GM21786 (cell line): ENCODE measurements around the gene PRPF6.
A peak's percentile ranks its signal among the peaks of the same experiment; 100 is the strongest.

Experiments used
- ATAC-seq: cut with Tn5 transposase; IDR thresholded peaks from one replicate; pipeline ENCODE4 v1.9.1; 2021; ENCODE audit not compliant: unreplicated experiment

The PRPF6 gene

GRCh38 chr20:63980806-63981728 is at the start of gene PRPF6:
PRPF6 (plus strand) TSS chr20:63981132; CDS start chr20:63981246, 114 bp downstream.
- peak; percentile 47 for ATAC-seq

DNA sequence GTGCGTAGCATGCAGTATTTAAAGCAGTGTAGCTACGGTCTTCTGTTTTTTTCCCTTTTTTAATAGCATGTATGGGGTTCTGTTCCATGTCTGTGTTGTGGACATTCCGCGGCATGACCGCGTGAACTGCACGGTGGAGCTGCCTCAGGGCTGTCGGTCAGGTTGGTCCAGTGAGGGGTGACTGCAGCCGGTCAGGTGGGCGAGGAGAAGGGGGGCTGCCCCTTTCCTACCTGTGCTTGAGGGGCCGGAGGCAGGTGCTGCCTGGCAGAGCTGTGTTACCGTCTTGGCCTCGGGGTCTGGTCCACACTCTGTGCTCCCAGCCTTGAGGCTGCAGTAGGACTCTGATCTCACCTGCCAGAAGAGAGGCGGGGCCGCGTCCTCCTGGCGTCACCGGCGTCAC is 49.2 kb upstream of the PRPF6 start:
- no peak for ATAC-seq

DNA sequence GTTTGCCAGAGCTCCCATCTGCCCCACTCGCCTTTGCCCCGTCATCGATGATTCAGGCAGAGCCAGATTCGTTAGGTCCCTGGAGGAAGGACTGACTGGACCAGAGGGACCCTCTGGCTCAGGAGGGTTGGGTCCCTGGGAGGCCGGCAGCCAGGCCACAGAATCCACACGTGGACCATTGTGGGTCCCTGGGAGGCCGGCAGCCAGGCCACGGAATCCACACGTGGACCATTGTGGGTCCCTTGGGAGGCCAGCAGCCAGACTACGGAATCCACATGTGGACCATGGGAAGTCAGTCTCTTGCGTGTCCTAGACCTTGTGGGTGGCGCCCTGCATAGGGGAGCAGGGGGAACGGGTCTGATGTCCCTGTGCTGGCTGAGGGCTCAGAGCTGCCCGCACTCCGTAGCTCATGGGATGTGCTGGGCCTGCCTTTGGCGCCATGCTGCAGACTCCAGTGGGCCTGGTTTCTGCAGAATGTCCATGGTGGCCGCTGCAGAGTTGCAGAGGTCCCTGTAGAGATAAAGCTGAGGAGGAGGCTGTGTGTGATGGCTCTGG is 48.2 kb upstream of the PRPF6 start:
- ATAC-seq: no peak

- no peak for ATAC-seq
Observed at GRCh38 chr20:63933646-63934045, 47.3 kb upstream of the PRPF6 start.

DNA sequence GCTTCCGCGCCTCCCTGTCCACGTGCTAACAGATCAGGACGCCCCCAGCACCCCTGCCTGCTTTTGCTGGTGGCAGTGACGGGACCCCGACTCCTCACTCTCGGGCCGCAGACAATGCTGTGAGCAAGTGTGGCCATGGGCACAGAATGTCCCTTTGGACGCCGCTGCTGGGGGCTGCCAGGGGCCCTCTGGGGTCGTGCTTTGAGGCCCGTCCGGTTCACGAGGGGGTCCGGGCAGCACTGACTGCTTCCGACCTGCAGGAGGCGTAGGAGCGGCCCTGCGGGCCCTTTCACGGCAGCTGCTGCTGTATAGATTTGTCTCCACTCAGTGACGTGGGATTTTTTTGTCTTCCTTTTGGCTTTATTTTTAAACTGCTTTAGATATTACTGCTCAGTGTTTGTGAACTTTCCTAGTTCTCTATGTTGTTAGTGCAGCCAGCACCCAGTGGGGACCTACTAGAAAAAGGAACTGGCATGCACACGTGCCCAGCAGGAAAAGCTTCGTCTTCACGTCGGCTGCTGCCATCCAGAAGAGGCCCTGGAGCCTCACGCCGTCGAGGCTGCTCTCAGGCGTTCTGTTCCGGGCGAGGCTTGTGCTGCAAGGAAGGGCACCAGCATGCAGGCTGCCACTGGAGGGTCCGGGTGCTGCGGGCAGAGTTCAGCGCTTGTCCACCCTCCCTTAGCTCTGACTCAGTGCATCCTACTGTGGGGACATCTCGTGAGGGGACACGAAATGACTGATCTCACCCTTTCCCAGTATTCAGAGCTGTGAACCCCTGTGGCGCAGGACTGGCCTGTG is 46.5 kb upstream of the PRPF6 start:
- no peak for ATAC-seq

- no peak for ATAC-seq
Observed at GRCh38 chr20:63935447-63935846, 45.5 kb upstream of the PRPF6 start.

GRCh38 chr20:63937596-63937995 is 43.3 kb upstream of the PRPF6 start:
- ATAC-seq: no peak

GRCh38 chr20:63939061-63939935 is 41.6 kb upstream of the PRPF6 start:
- ATAC-seq: no peak

- ATAC-seq: no peak
Observed at GRCh38 chr20:63940071-63940471, 40.9 kb upstream of the PRPF6 start.

GRCh38 chr20:63940472-63941266 is 40.3 kb upstream of the PRPF6 start:
- ATAC-seq: no peak

- ATAC-seq: no peak
Observed at GRCh38 chr20:63941282-63942081, 39.5 kb upstream of the PRPF6 start.

DNA sequence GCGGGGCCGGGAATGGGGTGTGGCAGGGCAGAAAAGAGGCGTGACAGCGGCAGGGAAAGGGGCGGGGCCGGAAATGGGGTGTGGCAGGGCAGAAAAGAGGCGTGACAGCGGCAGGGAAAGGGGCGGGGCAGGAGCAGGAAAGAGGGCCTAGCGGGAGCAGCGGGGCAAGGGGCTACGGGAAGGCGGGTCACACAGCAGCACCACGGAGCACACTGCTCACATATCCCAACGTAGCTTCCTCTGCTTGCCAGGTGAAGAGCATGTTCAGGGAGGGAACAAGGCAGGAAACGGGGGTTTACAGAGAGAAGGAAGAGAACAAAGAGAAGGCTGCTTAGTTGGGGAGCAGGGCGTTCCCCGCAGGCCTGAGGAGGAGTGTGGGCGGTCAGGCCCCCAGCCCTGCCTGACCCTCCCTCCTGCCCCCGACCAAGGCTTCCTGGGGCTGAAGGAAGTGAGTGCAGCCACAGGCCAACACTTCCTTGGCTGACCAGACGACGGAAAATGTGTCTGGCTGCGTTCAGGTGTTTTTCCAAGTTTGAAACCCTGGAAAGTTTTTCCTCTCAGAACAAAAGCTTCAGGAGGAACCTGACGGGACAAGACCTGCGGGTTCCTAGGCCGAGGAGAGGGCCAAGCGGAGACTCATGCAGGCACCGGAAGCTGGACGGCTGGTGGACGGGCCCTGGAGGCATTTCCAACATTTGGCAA is 38.5 kb upstream of the PRPF6 start:
- no peak for ATAC-seq

DNA sequence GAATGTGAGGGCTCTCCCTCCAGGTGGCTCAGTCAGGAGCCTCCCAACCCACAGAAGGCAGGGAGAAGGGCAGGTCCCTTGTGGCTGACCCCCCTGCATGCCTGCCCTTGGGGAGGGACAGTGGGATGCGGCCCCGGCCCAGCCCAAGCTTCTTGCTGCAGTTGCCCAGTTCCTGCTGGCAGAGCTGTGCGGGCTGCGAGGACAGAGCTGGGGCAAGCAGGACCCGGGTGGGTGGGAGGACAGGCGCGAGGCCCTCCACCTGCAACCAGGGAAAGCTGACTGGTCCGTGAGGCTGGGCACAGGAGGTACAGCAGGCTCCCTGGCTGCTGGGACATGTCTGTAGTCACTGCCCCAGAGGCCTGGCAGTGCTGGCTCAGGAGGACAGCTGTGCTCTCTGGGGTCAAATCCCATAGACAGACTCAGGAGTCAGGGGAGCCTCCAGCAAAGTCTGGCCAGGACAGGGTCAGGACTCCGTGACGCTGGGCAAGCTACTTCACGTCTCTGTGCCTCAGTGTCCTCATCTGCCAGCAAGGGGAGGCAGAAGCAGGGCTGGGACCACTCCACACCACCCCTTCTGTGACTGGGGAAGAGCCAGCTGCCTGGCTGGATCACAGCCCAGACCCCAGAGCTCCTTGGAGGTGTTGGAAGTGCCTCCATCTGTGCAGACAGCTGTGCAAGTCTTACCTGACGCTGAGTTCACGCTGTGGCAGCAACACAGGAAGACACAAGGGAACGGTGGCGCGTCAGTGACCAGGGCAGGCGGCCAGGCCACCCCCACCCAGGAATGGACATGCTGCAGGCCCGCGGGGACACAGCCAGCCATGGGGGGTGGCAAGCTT is 37.7 kb upstream of the PRPF6 start:
- no peak for ATAC-seq

DNA sequence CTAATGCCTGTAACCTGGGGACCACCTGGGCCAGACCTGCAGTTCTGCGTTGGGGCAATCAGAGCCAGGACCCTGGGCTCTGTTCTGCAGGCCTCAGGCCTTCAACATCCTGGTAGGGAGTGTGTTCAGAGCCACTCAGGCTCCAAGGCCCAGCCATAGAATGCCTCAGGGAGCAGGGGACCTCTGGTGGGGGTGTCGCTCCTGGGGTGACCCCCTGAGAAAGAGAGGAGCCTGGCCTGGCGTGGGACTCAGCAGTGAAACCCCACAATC is 37.2 kb upstream of the PRPF6 start:
- ATAC-seq: no peak

DNA sequence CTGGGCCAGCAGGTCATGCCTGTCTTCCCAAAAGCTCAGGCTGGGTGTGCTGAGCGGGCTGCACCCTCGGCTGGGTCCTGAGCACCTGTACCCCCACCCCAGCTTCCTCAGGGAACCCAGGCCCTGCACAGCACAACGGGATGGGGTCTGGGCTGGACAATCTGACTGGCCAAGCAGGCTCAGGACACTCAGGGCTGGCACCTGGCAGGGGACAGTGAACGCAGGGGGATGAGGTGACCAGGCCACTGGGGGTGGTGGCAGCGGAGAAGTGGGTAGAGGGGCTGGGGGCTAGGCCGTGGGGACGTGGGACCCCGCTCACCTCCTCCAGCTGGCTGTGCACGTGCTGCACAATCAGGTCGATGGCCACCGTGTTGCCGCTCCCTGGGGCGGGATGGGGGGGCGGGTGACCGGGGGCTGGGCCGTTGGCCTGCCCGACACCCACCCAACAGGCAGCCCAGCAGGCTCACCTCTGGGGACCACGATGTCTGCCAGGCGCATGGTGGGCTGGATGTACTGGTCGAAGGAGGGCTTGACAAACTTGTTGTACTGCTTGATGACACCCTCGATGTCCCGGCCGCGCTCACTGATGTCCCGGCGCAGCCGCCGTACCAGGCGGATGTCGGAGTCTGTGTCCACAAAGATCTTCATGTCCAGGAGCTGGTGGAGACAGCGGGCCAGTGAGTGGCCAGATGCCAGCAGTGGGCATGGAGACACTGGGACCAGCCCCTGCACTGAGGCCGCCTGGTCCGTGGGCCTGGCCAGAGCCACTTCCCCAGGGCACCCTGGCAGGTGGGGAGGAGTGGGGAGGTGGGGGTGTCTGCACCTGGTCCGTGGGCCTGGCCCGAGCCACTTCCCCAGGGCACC is 36.6 kb upstream of the PRPF6 start:
- no peak for ATAC-seq

- ATAC-seq: no peak
Observed at GRCh38 chr20:63945031-63945658, 35.8 kb upstream of the PRPF6 start.
